H1 (cell line): Measurements from ENCODE around the gene FRMPD2. TPM values are rescaled to one million over a fixed set of nuclear protein-coding genes. Genes with fewer than 3 reads are reported as not detected.

Experiments
- CTCF ChIA-PET: fragments of 300-600 bp; sonication (Branson Sonifier 250); formaldehyde crosslinking; loops from one replicate; lab custom pipeline; 2021; ENCODE audit not compliant: partially characterized antibody; lab: Charles Lee
- POLR2A ChIA-PET: fragments of 300-600 bp; sonication (Branson Sonifier 250); formaldehyde crosslinking; loops from one replicate; lab custom pipeline; 2021; ENCODE audit warnings: inconsistent platforms; ENCODE audit not compliant: partially characterized antibody; lab: Charles Lee
- DNase-seq, 2 experiments: peaks; one replicate each; pipeline versions ENCODE4 v3.0.0 to v3.0.0-alpha.2; 2010 to 2022; ENCODE audit warnings: low spot score in 2 of 2, low read depth in 1 of 2, mixed read lengths in 1 of 2
- FAIRE-seq: peaks from 2 replicates; lab custom pipeline; 2011; peaks lifted over from hg19 to GRCh38; lab: Jason Lieb, UNC
- H2AFZ ChIP-seq: 2 replicates; pipeline ENCODE4 v1.8.1; 2012; ENCODE audit warnings: low read length, inconsistent platforms
- H2AK5ac ChIP-seq: 2 replicates; pipeline ENCODE4 v1.6.1; 2013; ENCODE audit warnings: low read depth, low read length
- H2BK120ac ChIP-seq: replicated peaks from 2 replicates; pipeline ENCODE3; 2013; ENCODE audit warnings: low read depth, low read length, inconsistent platforms
- H2BK12ac ChIP-seq: 2 replicates; pipeline ENCODE4 v1.6.1; 2013; ENCODE audit warnings: low read depth, low read length
- H2BK15ac ChIP-seq: 2 replicates; pipeline ENCODE4 v1.6.1; 2013; ENCODE audit warnings: low read length
- H2BK20ac ChIP-seq: 2 replicates; pipeline ENCODE4 v1.6.1; 2013; ENCODE audit warnings: low read length
- H2BK5ac ChIP-seq: 2 replicates; pipeline ENCODE4 v1.6.1; 2013; ENCODE audit warnings: low read depth, low read length
- H3K14ac ChIP-seq: 2 replicates; pipeline ENCODE4 v1.6.1; 2013; ENCODE audit warnings: inconsistent platforms; ENCODE audit not compliant: insufficient read length
- H3K18ac ChIP-seq: 2 replicates; pipeline ENCODE4 v1.6.1; 2013; ENCODE audit warnings: low read length; ENCODE audit errors: extremely low read depth
- H3K23ac ChIP-seq: 2 replicates; pipeline ENCODE4 v1.6.1; 2013; ENCODE audit warnings: inconsistent platforms; ENCODE audit not compliant: insufficient read length
- H3K23me2 ChIP-seq: 2 replicates; pipeline ENCODE4 v1.6.1; 2013; ENCODE audit warnings: low read depth, low read length
- H3K27ac ChIP-seq: 2 replicates; pipeline ENCODE4 v1.6.1; 2011; ENCODE audit warnings: low read depth, low read length, inconsistent platforms
- H3K27me3 ChIP-seq, 4 experiments: replicated peaks in 1 of 4; 1 replicate in 1 of 4; 2 replicates in 3 of 4; pipeline versions ENCODE4 v1.6.1 to v1.8.1; 2011 to 2013; ENCODE audit warnings: low read length in 3 of 4, mild to moderate bottlenecking in 3 of 4, inconsistent platforms in 2 of 4, mixed read lengths in 2 of 4, moderate library complexity in 1 of 4; ENCODE audit not compliant: control insufficient read depth in 3 of 4, insufficient read depth in 3 of 4; ENCODE audit errors: extremely low read depth in 1 of 4
- H3K36me3 ChIP-seq, 4 experiments: 2 replicates each; pipeline versions ENCODE4 v1.6.1 to v1.8.1; 2011 to 2013; ENCODE audit warnings: mild to moderate bottlenecking in 4 of 4, low read length in 3 of 4, moderate library complexity in 2 of 4, control low read depth in 1 of 4, inconsistent platforms in 1 of 4; ENCODE audit not compliant: insufficient read depth in 4 of 4, control insufficient read depth in 2 of 4
- H3K4ac ChIP-seq: replicated peaks from 2 replicates; pipeline ENCODE3; 2013; ENCODE audit warnings: low read length, low read depth, mixed read lengths, inconsistent platforms; ENCODE audit not compliant: insufficient read length
- H3K4me1 ChIP-seq, 4 experiments: replicated peaks in 1 of 4; 1 replicate in 1 of 4; 2 replicates in 3 of 4; pipeline versions ENCODE4 v1.6.1 to v1.8.1; 2011 to 2013; ENCODE audit warnings: low read length in 3 of 4, inconsistent platforms in 2 of 4, mixed read lengths in 1 of 4; ENCODE audit not compliant: insufficient read depth in 4 of 4, control insufficient read depth in 3 of 4
- H3K4me2 ChIP-seq, 2 experiments: 2 replicates each; pipeline versions ENCODE4 v1.6.1 to v1.8.1; 2011 to 2013; ENCODE audit warnings: low read depth in 2 of 2, low read length in 2 of 2, control low read depth in 1 of 2, inconsistent platforms in 1 of 2, mild to moderate bottlenecking in 1 of 2; ENCODE audit not compliant: insufficient read depth in 1 of 2
- H3K4me3 ChIP-seq, 4 experiments: fragments of 200-600, 300-600 bp in 1 of 4; sonication (generic), shearing (Covaris generic), sonication (Bioruptor Twin) in 1 of 4; 2 replicates each; pipeline versions ENCODE4 v1.5.1 to v1.8.1; 2011 to 2016; ENCODE audit warnings: low read length in 4 of 4, low read depth in 3 of 4, control low read depth in 2 of 4, inconsistent platforms in 2 of 4, mild to moderate bottlenecking in 2 of 4, mixed read lengths in 1 of 4, moderate library complexity in 1 of 4; ENCODE audit not compliant: insufficient read depth in 2 of 4; ENCODE audit errors: extremely low read depth in 1 of 4
- H3K56ac ChIP-seq: replicated peaks from 2 replicates; pipeline ENCODE3; 2013; ENCODE audit warnings: low read depth, mild to moderate bottlenecking, mixed read lengths, low read length, inconsistent platforms; ENCODE audit not compliant: insufficient read length
- H3K79me1 ChIP-seq: 2 replicates; pipeline ENCODE4 v1.6.1; 2013; ENCODE audit warnings: low read depth, low read length, control low read depth
- H3K79me2 ChIP-seq, 2 experiments: 2 replicates each; pipeline versions ENCODE4 v1.6.1 to v1.8.1; 2012 to 2013; ENCODE audit warnings: low read length in 2 of 2, mild to moderate bottlenecking in 2 of 2, inconsistent platforms in 1 of 2; ENCODE audit not compliant: insufficient read depth in 2 of 2, control insufficient read depth in 1 of 2
- H3K9ac ChIP-seq, 4 experiments: replicated peaks in 1 of 4; 1 replicate in 1 of 4; 2 replicates in 3 of 4; pipeline versions ENCODE4 v1.6.1 to v1.8.1; 2011 to 2013; ENCODE audit warnings: low read depth in 3 of 4, low read length in 3 of 4, control low read depth in 2 of 4, mild to moderate bottlenecking in 2 of 4, moderate library complexity in 2 of 4, inconsistent platforms in 1 of 4; ENCODE audit errors: extremely low read depth in 1 of 4
- H3K9me3 ChIP-seq, 2 experiments: 2 replicates each; pipeline versions ENCODE4 v1.6.1 to v1.8.1; 2012 to 2013; ENCODE audit warnings: mild to moderate bottlenecking in 2 of 2, moderate library complexity in 2 of 2, control low read depth in 1 of 2, inconsistent platforms in 1 of 2, low read depth in 1 of 2, low read length in 1 of 2, mixed read lengths in 1 of 2; ENCODE audit not compliant: insufficient read depth in 2 of 2
- H4K20me1 ChIP-seq, 2 experiments: replicated peaks in 1 of 2; 2 replicates each; pipeline versions ENCODE3 to v1.8.1; 2011 to 2013; ENCODE audit warnings: inconsistent platforms in 2 of 2, low read length in 2 of 2, mild to moderate bottlenecking in 1 of 2; ENCODE audit not compliant: insufficient read depth in 2 of 2, control insufficient read depth in 1 of 2
- H4K5ac ChIP-seq: 2 replicates; pipeline ENCODE4 v1.6.1; 2013; ENCODE audit warnings: low read length, low read depth, mixed read lengths, inconsistent platforms; ENCODE audit not compliant: insufficient read length
- H4K8ac ChIP-seq: 2 replicates; pipeline ENCODE4 v1.8.0; 2013; ENCODE audit warnings: mild to moderate bottlenecking, moderate library complexity, low read length, inconsistent platforms; ENCODE audit not compliant: insufficient read depth; ENCODE audit errors: extremely low read depth
- H4K91ac ChIP-seq: replicated peaks from 2 replicates; pipeline ENCODE3; 2013; ENCODE audit warnings: low read length, mixed read lengths, inconsistent platforms; ENCODE audit not compliant: insufficient read length
- BACH1 ChIP-seq: IDR thresholded peaks from 2 replicates; pipeline ENCODE4 v1.6.1; 2012; ENCODE audit warnings: low read length, improper control_type of control experiment
- WGBS, 2 experiments: shearing (Covaris generic) in 1 of 2; methylation state at CpG; one replicate each; pipeline versions ENCODE4 v1.1.6 to v1.1.7; 2013 to 2015; ENCODE audit warnings: low lambda C conversion rate in 2 of 2, mixed read lengths in 2 of 2, inconsistent platforms in 1 of 2, low coverage in 1 of 2, missing lambda C conversion rate in 1 of 2; ENCODE audit not compliant: insufficient replicate concordance in 2 of 2, insufficient coverage in 1 of 2, insufficient read length in 1 of 2; ENCODE audit errors: extremely low coverage in 1 of 2, missing lambda C conversion rate in 1 of 2; 5-methylcytosine and 5-hydroxymethylcytosine counted together
- polyA plus RNA-seq, 7 experiments: library from polyadenylated mRNA; depleted of rRNA in 3 of 7; stranded (reverse) in 5 of 7; unstranded in 2 of 7; fragments of >200 nt in 5 of 7; fragments of 200-250 nt in 2 of 7; gene quantifications; 1 replicate in 5 of 7; 2 replicates in 1 of 7; 4 replicates in 1 of 7; pipeline versions ENCODE4 v1.2.1 to v1.2.3, GENCODE V29; 2011 to 2013; ENCODE audit warnings: missing spikeins in 2 of 7, mixed read lengths in 2 of 7
- total RNA-seq: library from RNA; stranded (reverse); fragmentation: NEBNext Ultra II Directional; extraction: Animal tissue kit (Norgen Biotek cat#: 25700); gene quantifications from 2 replicates; pipeline ENCODE4 v1.2.1, GENCODE V29; 2021

Gene FRMPD2
- total and polyA plus RNA-seq, 2 of the 8 experiments (the other 6 are each of a cell fraction or from before 2014, with no cell fraction given), result 0.07 to 0.47 TPM

DNA sequence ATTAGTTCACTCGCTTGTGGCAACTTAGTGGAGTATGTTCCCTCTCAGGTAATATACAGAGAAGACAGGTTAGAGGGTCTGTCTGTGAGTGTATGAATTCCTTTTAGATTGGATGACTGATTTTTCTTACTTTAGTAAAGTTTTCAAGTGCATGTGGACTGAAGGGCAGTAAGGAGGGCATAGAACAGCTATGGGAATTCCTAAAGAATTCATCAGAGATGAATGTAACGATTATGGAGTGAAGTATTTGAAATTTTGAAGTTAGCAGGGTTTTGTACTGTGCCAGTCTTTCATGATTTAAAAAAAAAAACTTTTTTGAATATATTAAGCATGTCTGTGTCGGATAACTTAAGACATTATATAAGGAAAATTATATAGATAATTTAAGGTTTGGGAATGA, 47.5 kb upstream of the FRMPD2 start:
- H2AFZ ChIP-seq, result no peak overlapping the region
- H4K20me1 ChIP-seq, result peaks cover 0 to 6% of the 10 kb centered on the region in 2 experiments
- H4K5ac ChIP-seq, result no peak overlapping the region
- H4K91ac ChIP-seq, result no peak overlapping the region
- H3K27ac ChIP-seq, result no peak overlapping the region
- H3K36me3 ChIP-seq, result no peaks in the 10 kb centered on the region
- H2AK5ac ChIP-seq, result no peak overlapping the region
- TF ChIP-seq BACH1, result no peak
- DNase-seq, result no peak
- H2BK120ac ChIP-seq, result no peak overlapping the region
- POLR2A ChIA-PET, result interaction anchor here (1.9 kb wide), 1 partner anchor 9 kb away, joined by 5 read pairs; no protein-coding TSS in a partner anchor
- H2BK15ac ChIP-seq, result no peak overlapping the region
- no peak for FAIRE-seq
- H3K4me1 ChIP-seq, result peaks cover 0 to 5% (median 2%) of the 10 kb centered on the region in 4 experiments; a peak in 3 of 7 replicates
- H3K79me2 ChIP-seq, result peaks cover 3 to 97% of the 10 kb centered on the region in 2 experiments; a peak in 2 of 4 replicates
- no peak overlapping the region for H4K8ac ChIP-seq
- no peak overlapping the region for H3K23ac ChIP-seq
- no peaks in the 10 kb centered on the region for H3K23me2 ChIP-seq
- H3K4ac ChIP-seq, result no peak overlapping the region
- no peak overlapping the region for H2BK5ac ChIP-seq
- no peak overlapping the region for H3K14ac ChIP-seq
- H3K18ac ChIP-seq, result no peak overlapping the region
- H3K56ac ChIP-seq, result no peak overlapping the region
- H3K79me1 ChIP-seq, result peaks cover 4% of the 10 kb centered on the region; the same call in 1 of the 2 replicates
- H3K4me2 ChIP-seq, result no peak overlapping the region
- H3K9me3 ChIP-seq, result no peaks in the 10 kb centered on the region
- no peak overlapping the region for H3K9ac ChIP-seq
- H2BK20ac ChIP-seq, result no peak overlapping the region
- no peak overlapping the region for H3K4me3 ChIP-seq
- no peaks in the 10 kb centered on the region for H3K27me3 ChIP-seq
- H2BK12ac ChIP-seq, result no peak overlapping the region
- CTCF ChIA-PET, result interaction anchor here (3.8 kb wide), 1 partner anchor 12 kb away, joined by 27 read pairs; no protein-coding TSS in a partner anchor
- 86% methylated on average over 3 of the region's 3 CpGs; no CpG with 5 or more reads in 1 of the 2 experiments for WGBS, 2 experiments
